ENCODE results near the gene VLDLR. TPM values are rescaled to one million over a fixed set of nuclear protein-coding genes. Genes with fewer than 3 reads are reported as not detected.

VLDLR gene
- total RNA-seq, 2 experiments from 2014 or later: 13.0 to 17.1 TPM

DNA sequence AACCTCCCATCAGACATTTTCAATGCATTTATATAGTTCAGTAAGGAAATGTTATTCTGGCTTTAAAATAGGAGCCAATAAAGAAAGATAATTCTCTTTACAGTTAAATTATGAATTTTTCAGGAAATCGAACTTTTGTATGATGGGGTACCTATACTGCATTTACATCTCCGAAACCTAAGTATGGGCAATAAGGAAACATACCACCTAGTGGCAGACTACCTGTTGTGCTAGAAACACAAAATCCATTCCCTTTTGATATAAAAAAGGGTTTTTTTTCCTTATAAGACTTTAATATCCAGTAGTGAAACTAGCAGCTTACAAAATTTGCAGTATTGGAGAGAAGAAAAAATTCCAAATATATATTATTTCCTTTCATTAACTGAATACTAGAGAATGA, 21.3 kb upstream of the VLDLR start:
- TF ChIP-seq, protein P1, sequence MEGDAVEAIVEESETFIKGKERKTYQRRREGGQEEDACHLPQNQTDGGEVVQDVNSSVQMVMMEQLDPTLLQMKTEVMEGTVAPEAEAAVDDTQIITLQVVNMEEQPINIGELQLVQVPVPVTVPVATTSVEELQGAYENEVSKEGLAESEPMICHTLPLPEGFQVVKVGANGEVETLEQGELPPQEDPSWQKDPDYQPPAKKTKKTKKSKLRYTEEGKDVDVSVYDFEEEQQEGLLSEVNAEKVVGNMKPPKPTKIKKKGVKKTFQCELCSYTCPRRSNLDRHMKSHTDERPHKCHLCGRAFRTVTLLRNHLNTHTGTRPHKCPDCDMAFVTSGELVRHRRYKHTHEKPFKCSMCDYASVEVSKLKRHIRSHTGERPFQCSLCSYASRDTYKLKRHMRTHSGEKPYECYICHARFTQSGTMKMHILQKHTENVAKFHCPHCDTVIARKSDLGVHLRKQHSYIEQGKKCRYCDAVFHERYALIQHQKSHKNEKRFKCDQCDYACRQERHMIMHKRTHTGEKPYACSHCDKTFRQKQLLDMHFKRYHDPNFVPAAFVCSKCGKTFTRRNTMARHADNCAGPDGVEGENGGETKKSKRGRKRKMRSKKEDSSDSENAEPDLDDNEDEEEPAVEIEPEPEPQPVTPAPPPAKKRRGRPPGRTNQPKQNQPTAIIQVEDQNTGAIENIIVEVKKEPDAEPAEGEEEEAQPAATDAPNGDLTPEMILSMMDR (IDR thresholded peaks at IDR 0.05): peak; percentile 17

DNA sequence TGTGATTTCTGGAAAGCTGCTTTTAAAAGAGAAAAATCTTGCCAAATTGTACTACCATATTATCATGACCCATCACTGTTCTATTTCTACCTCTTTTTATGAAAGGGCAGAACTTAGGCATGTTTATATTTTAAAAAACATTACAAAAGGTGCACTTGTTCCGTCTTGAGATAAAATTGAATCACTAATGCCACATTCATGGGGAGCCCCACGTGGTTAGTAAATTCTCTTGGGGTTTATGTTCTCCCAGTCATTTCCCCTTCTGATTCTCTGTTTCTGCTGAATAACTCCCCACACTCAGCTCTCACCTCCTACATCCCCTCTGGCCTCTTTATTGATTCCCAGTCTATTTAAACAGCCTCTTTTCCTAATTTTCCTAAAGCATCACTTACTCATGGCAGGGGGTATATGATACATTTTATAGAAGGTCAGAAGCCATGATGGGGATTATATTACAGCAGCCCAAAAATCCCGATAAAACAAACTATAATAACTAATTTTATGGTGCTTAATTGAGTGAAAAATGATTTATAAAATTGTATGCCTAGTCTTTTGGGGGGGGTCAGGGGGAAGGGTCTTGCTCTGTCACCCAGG, 19.7 kb upstream of the VLDLR start:
- H3K27me3 Mint-ChIP-seq: peaks cover 19% of the 10 kb centered on the region
- DNase-seq (no peak), ATAC-seq (no peak)
- POLR2A ChIA-PET: interaction anchor here (0.8 kb wide), 1 partner anchor 126 kb away, joined by 3 read pairs; no protein-coding TSS in a partner anchor
- H3K4me1 Mint-ChIP-seq (ENCODE audit: low read depth): no peaks in the 10 kb centered on the region
- no peaks in the 10 kb centered on the region for H3K36me3 Mint-ChIP-seq (ENCODE audit: low read depth)
- TF ChIP-seq, protein P1 (IDR thresholded peaks at IDR 0.05): no peak
- no peak overlapping the region for H3K4me3 Mint-ChIP-seq
- no peak overlapping the region for H3K27ac Mint-ChIP-seq
- CTCF ChIA-PET: no interaction called here
- H3K9me3 Mint-ChIP-seq: no peaks in the 10 kb centered on the region
- intact Hi-C loops (cut with micrococcal nuclease): no loop called here

More for the DNA sequence above, 21.3 kb upstream of the VLDLR start:
- no peak for DNase-seq
- CTCF ChIA-PET: no interaction called here
- intact Hi-C loops (cut with micrococcal nuclease): no loop called here
- Mint-ChIP-seq H3K4me3 (no peak overlapping the region), H3K36me3 (ENCODE audit: low read depth) (no peaks in the 10 kb centered on the region), H3K9me3 (no peaks in the 10 kb centered on the region), H3K27ac (no peak overlapping the region), H3K27me3 (peaks cover 19% of the 10 kb centered on the region), H3K4me1 (ENCODE audit: low read depth) (no peaks in the 10 kb centered on the region)
- no peak for ATAC-seq
- POLR2A ChIA-PET: no interaction called here

DNA sequence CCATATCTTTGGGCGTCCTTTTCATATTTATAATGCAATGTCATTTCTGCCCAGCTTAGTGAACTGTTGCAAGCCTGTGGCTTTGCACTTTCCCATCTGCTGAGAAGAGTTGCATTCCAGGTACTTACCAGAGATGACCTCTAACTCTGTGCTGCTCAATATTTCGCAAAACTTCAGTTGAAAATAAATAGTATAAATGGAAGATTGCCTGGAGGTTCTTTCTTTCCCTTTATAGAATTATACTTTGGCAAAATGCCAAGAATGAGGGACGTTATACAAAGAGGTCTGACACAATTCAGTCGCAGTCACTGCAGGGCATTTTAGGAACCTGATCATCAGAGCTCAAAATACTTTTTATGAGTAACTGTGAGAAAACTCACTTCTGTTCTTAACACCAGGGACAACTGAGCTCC, 18.9 kb upstream of the VLDLR start:
- no peak overlapping the region for H3K27ac Mint-ChIP-seq
- no peaks in the 10 kb centered on the region for H3K36me3 Mint-ChIP-seq (ENCODE audit: low read depth)
- no peaks in the 10 kb centered on the region for H3K4me1 Mint-ChIP-seq (ENCODE audit: low read depth)
- no peaks in the 10 kb centered on the region for H3K9me3 Mint-ChIP-seq
- DNase-seq (no peak), ATAC-seq (no peak)
- TF ChIP-seq, protein P1 (IDR thresholded peaks at IDR 0.05): no peak
- peaks cover 17% of the 10 kb centered on the region for H3K27me3 Mint-ChIP-seq
- no peak overlapping the region for H3K4me3 Mint-ChIP-seq
- CTCF ChIA-PET: no interaction called here
- intact Hi-C loops (cut with micrococcal nuclease): no loop called here
- POLR2A ChIA-PET: no interaction called here

DNA sequence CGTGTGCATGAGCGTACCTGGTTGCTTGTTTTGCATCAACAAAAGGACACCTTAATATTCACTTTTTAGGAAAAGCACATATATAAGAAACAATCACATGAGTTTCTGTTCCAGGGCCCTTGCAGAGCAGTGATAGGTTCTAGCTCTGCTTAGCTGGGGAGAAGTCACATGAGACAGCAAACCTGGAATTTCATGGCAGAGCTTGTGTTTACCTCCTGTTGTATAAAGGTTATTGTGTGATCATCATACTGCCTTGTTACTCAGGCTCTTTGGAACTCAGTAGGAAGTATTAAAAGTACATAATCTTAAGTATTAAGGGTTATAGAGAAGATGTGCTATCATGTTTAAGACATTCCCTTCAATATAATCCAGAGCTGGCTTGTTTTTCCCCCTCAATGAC, 18.0 kb upstream of the VLDLR start:
- peaks cover 16% of the 10 kb centered on the region for H3K27me3 Mint-ChIP-seq
- CTCF ChIA-PET: no interaction called here
- TF ChIP-seq, protein P1 (IDR thresholded peaks at IDR 0.05): no peak
- POLR2A ChIA-PET: no interaction called here
- H3K27ac Mint-ChIP-seq: no peak overlapping the region
- intact Hi-C loops (cut with micrococcal nuclease): no loop called here
- no peaks in the 10 kb centered on the region for H3K9me3 Mint-ChIP-seq
- ATAC-seq: no peak
- no peaks in the 10 kb centered on the region for H3K4me1 Mint-ChIP-seq (ENCODE audit: low read depth)
- H3K36me3 Mint-ChIP-seq (ENCODE audit: low read depth): no peaks in the 10 kb centered on the region
- DNase-seq: no peak
- H3K4me3 Mint-ChIP-seq: no peak overlapping the region

DNA sequence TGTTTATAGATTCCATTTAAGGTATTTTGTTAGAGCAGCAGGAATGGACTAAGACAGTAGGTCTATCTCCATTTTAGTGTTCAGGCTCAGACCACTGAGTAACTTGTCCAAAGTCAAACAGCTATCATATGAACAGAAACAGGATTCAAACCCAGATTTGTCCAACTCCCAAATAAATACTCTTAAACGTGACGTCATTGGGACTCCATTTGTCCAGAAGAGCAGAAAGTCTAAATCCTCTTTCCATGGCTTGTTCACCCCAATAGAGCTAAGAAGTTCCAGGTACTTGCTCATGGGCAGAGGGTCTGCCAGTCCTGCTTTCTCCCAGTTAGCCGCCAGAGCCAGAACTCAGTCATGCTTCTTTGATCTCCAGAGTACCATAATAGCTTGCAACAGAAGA, 16.3 kb upstream of the VLDLR start:
- Mint-ChIP-seq H3K4me1 (ENCODE audit: low read depth) (no peaks in the 10 kb centered on the region), H3K27me3 (peaks cover 12% of the 10 kb centered on the region), H3K36me3 (ENCODE audit: low read depth) (no peaks in the 10 kb centered on the region), H3K27ac (no peak overlapping the region), H3K4me3 (no peak overlapping the region), H3K9me3 (no peaks in the 10 kb centered on the region)
- POLR2A ChIA-PET: no interaction called here
- intact Hi-C loops (cut with micrococcal nuclease): no loop called here
- CTCF ChIA-PET: interaction anchor here (0.6 kb wide), 1 partner anchor 140 kb away, joined by 3 read pairs; no protein-coding TSS in a partner anchor
- no peak for ATAC-seq
- no peak for DNase-seq
- TF ChIP-seq, protein P1 (IDR thresholded peaks at IDR 0.05): no peak

Measured in activated CD8-positive, alpha-beta T cell treated with anti-CD3 and anti-CD28 coated beads for 36 hours (primary cell).